Neural cell (in vitro differentiated cells): Measurements from ENCODE around the gene RPL38. TPM values are rescaled to one million over a fixed set of nuclear protein-coding genes. Genes with fewer than 3 reads are reported as not detected.

ENCODE experiments used
- H2AFZ ChIP-seq: fragments of 200-600, 300-800 bp; sonication (generic), shearing (Covaris generic); 2 replicates; pipeline ENCODE4 v1.6.0; 2014; ENCODE audit warnings: low read depth, mild to moderate bottlenecking, antibody characterized with exemption, low read length, moderate library complexity
- H3F3A ChIP-seq: fragments of 200-600 bp; shearing (Covaris generic); 2 replicates; pipeline ENCODE4 v1.6.1; 2016; ENCODE audit warnings: mild to moderate bottlenecking, moderate library complexity, mixed read lengths, antibody characterized with exemption, low read length; ENCODE audit not compliant: insufficient read depth, poor library complexity, severe bottlenecking
- H3K27ac ChIP-seq: fragments of 200-600, 300-800 bp; sonication (generic), shearing (Covaris generic); 2 replicates; pipeline ENCODE4 v1.5.1; 2014; ENCODE audit warnings: mild to moderate bottlenecking, low read length, moderate library complexity
- H3K27me3 ChIP-seq: fragments of 300-800, 200-600 bp; sonication (generic), shearing (Covaris generic); 2 replicates; pipeline ENCODE4 v1.6.0; 2014; ENCODE audit warnings: mild to moderate bottlenecking, low read depth, low read length, moderate library complexity; ENCODE audit not compliant: insufficient read depth
- H3K36me3 ChIP-seq: fragments of 300-800, 200-600 bp; sonication (generic), shearing (Covaris generic); 2 replicates; pipeline ENCODE4 v1.5.1; 2014; ENCODE audit warnings: mild to moderate bottlenecking, antibody characterized with exemption, low read length, moderate library complexity; ENCODE audit not compliant: insufficient read depth
- H3K4me2 ChIP-seq: fragments of 300-800, 200-600 bp; sonication (generic), shearing (Covaris generic); 2 replicates; pipeline ENCODE4 v1.6.0; 2014; ENCODE audit warnings: mild to moderate bottlenecking, low read length
- H3K4me3 ChIP-seq: fragments of 300-800, 200-600 bp; sonication (generic), shearing (Covaris generic); 2 replicates; pipeline ENCODE4 v1.5.1; 2014; ENCODE audit warnings: mild to moderate bottlenecking, low read length, moderate library complexity
- H3K79me2 ChIP-seq: fragments of 200-600 bp; shearing (Covaris generic); replicated peaks from 2 replicates; pipeline ENCODE4 v1.6.0; 2014; ENCODE audit warnings: mild to moderate bottlenecking, low read length, moderate library complexity; ENCODE audit not compliant: insufficient read depth
- H3K9ac ChIP-seq: fragments of 300-800, 200-600 bp; sonication (generic), shearing (Covaris generic); 2 replicates; pipeline ENCODE4 v1.6.1; 2016; ENCODE audit warnings: mild to moderate bottlenecking, low read length, mixed read lengths
- H3K9me2 ChIP-seq: fragments of 200-600 bp; shearing (Covaris generic); 2 replicates; pipeline ENCODE4 v1.6.1; 2016; ENCODE audit warnings: mild to moderate bottlenecking, low read length, mixed read lengths; ENCODE audit not compliant: insufficient read depth
- H3K9me3 ChIP-seq: fragments of 200-600, 300-800 bp; sonication (generic), shearing (Covaris generic); 2 replicates; pipeline ENCODE4 v1.6.1; 2016; ENCODE audit warnings: mild to moderate bottlenecking, mixed run types, low read length, moderate library complexity, mixed read lengths
- H4K20me1 ChIP-seq: fragments of 200-600 bp; shearing (Covaris generic); 2 replicates; pipeline ENCODE4 v1.6.1; 2016; ENCODE audit warnings: mild to moderate bottlenecking, mixed run types; ENCODE audit not compliant: insufficient read depth
- EP300 ChIP-seq: fragments of 450-650 bp; conservative IDR thresholded peaks from 2 replicates; pipeline ENCODE4 v1.6.1; 2014; ENCODE audit warnings: antibody characterized with exemption, mild to moderate bottlenecking, moderate library complexity; ENCODE audit not compliant: poor library complexity, severe bottlenecking
- EZH2 ChIP-seq: fragments of 200-600, 300-800 bp; shearing (Covaris generic), sonication (generic); IDR thresholded peaks from 2 replicates; pipeline ENCODE4 v1.6.1; 2014; ENCODE audit warnings: antibody characterized with exemption, low read length, borderline replicate concordance, mild to moderate bottlenecking; ENCODE audit not compliant: insufficient read depth, poor library complexity, severe bottlenecking
- MXI1 ChIP-seq: fragments of 450-650 bp; conservative IDR thresholded peaks from 2 replicates; pipeline ENCODE4 v1.6.1; 2014; ENCODE audit warnings: antibody characterized with exemption, mild to moderate bottlenecking; ENCODE audit not compliant: poor library complexity, severe bottlenecking
- POLR2AphosphoS5 ChIP-seq: IDR thresholded peaks from 2 replicates; pipeline ENCODE4 v1.6.1; 2012
- RAD21 ChIP-seq: fragments of 450-650 bp; conservative IDR thresholded peaks from 2 replicates; pipeline ENCODE4 v1.6.1; 2014; ENCODE audit warnings: antibody characterized with exemption, mild to moderate bottlenecking, moderate library complexity
- SMC3 ChIP-seq: fragments of 450-650 bp; conservative IDR thresholded peaks from 2 replicates; pipeline ENCODE4 v1.6.1; 2014; ENCODE audit warnings: antibody characterized with exemption, mild to moderate bottlenecking, moderate library complexity; ENCODE audit not compliant: poor library complexity
- TAF1 ChIP-seq: IDR thresholded peaks from 2 replicates; pipeline ENCODE4 v1.6.1; 2012; ENCODE audit warnings: low read depth
- polyA plus RNA-seq: library from polyadenylated mRNA; depleted of rRNA; stranded (reverse); fragments of >200 nt; gene quantifications from 2 replicates; pipeline ENCODE4 v1.2.3, GENCODE V29; 2014
- TF ChIP-seq, protein P1 (sequence below): fragments of 450-650 bp; IDR thresholded peaks from 2 replicates; pipeline ENCODE4 v1.5.1; 2014; ENCODE audit warnings: antibody characterized with exemption, mild to moderate bottlenecking, moderate library complexity; ENCODE audit not compliant: poor library complexity, severe bottlenecking
- TF ChIP-seq, protein P2 (sequence below): IDR thresholded peaks from 2 replicates; pipeline ENCODE4 v1.6.1; 2012; ENCODE audit warnings: borderline replicate concordance

The RPL38 gene
- polyA plus RNA-seq, 1 donor from 2014 or later = 378 TPM

DNA sequence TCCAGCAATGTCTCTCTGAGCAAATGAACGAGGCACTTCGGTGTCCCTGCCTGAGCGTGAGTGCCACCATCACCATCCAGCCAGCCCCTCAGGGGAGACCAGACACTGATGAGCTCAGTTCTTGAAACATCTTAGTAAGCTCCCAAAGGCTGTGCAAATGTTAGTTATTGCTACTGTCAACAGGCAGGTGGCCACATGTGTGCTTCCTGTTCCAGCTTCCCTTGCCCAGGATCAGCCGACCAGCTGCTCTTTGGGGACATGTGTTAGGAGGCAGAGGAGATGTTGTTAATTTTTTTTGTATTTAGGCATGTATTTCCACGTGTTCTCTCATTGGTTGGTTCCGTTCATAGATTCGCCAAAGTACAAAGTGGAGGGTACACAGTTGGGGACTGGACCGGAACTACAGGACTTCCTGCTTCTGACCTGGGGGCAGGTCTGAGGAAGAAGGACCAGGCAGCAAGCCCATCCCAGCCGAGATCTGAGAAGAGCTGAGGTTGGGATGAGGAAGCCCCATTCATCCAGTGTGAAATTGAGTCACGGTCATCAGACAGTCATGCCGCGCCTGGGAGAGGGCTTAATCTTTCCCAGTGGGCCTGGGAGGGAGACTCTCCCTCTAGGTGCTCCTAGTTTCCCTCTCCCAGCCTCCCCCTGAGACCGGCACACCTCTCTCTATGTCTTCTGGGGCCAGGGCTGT is 13.7 kb downstream of the RPL38 start:
- Histone ChIP-seq H2AFZ (no peak overlapping the region), H3K4me2 (no peak overlapping the region), H3K79me2 (no peaks in the 10 kb centered on the region), H3K36me3 (no peaks in the 10 kb centered on the region), H3K9ac (no peak overlapping the region), H3K27ac (no peak overlapping the region), H3K9me3 (no peaks in the 10 kb centered on the region), H3F3A (no peaks in the 10 kb centered on the region), H3K27me3 (peaks cover 32% of the 10 kb centered on the region), H4K20me1 (no peaks in the 10 kb centered on the region), H3K4me3 (no peak overlapping the region), H3K9me2 (no peaks in the 10 kb centered on the region)
- TF ChIP-seq EP300 = no peak
- no peak for TF ChIP-seq TAF1
- no peak for TF ChIP-seq RAD21
- TF ChIP-seq, protein P1, sequence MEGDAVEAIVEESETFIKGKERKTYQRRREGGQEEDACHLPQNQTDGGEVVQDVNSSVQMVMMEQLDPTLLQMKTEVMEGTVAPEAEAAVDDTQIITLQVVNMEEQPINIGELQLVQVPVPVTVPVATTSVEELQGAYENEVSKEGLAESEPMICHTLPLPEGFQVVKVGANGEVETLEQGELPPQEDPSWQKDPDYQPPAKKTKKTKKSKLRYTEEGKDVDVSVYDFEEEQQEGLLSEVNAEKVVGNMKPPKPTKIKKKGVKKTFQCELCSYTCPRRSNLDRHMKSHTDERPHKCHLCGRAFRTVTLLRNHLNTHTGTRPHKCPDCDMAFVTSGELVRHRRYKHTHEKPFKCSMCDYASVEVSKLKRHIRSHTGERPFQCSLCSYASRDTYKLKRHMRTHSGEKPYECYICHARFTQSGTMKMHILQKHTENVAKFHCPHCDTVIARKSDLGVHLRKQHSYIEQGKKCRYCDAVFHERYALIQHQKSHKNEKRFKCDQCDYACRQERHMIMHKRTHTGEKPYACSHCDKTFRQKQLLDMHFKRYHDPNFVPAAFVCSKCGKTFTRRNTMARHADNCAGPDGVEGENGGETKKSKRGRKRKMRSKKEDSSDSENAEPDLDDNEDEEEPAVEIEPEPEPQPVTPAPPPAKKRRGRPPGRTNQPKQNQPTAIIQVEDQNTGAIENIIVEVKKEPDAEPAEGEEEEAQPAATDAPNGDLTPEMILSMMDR = no peak
- TF ChIP-seq, protein P2, sequence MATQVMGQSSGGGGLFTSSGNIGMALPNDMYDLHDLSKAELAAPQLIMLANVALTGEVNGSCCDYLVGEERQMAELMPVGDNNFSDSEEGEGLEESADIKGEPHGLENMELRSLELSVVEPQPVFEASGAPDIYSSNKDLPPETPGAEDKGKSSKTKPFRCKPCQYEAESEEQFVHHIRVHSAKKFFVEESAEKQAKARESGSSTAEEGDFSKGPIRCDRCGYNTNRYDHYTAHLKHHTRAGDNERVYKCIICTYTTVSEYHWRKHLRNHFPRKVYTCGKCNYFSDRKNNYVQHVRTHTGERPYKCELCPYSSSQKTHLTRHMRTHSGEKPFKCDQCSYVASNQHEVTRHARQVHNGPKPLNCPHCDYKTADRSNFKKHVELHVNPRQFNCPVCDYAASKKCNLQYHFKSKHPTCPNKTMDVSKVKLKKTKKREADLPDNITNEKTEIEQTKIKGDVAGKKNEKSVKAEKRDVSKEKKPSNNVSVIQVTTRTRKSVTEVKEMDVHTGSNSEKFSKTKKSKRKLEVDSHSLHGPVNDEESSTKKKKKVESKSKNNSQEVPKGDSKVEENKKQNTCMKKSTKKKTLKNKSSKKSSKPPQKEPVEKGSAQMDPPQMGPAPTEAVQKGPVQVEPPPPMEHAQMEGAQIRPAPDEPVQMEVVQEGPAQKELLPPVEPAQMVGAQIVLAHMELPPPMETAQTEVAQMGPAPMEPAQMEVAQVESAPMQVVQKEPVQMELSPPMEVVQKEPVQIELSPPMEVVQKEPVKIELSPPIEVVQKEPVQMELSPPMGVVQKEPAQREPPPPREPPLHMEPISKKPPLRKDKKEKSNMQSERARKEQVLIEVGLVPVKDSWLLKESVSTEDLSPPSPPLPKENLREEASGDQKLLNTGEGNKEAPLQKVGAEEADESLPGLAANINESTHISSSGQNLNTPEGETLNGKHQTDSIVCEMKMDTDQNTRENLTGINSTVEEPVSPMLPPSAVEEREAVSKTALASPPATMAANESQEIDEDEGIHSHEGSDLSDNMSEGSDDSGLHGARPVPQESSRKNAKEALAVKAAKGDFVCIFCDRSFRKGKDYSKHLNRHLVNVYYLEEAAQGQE = no peak
- TF ChIP-seq EZH2 = no peak
- no peak for TF ChIP-seq SMC3
- no peak for TF ChIP-seq MXI1
- TF ChIP-seq POLR2AphosphoS5 = no peak

DNA sequence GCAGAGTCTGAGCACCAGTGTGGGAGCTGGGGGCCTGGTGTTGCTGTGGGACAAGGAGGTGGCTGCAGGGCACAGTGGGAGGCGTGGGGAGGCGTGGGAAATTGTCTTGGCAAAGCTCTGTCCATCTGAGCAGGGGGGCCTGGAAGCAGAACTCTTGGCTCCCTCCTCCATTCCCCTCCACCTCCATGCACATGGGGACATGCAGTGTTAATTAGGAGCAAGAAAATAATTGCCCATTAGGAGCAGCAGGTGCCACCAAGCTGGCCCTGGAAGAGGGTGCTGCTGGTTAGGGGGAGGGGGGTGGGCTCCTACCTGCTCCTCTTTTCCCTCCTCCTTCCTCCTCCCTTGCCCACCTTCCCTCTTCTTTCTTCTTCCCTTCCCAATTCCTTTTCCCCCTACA is 14.4 kb downstream of the RPL38 start:
- Histone ChIP-seq H3K4me2 (no peak overlapping the region), H3F3A (no peaks in the 10 kb centered on the region), H3K79me2 (no peaks in the 10 kb centered on the region), H3K9ac (no peak overlapping the region), H3K9me2 (no peaks in the 10 kb centered on the region), H3K4me3 (no peak overlapping the region), H3K27me3 (peaks cover 25% of the 10 kb centered on the region), H3K36me3 (no peaks in the 10 kb centered on the region), H2AFZ (no peak overlapping the region), H3K27ac (no peak overlapping the region), H4K20me1 (no peaks in the 10 kb centered on the region), H3K9me3 (no peaks in the 10 kb centered on the region)
- TF ChIP-seq EP300 (no peak), MXI1 (no peak), SMC3 (no peak), TAF1 (no peak), POLR2AphosphoS5 (no peak), RAD21 (no peak), EZH2 (no peak)
- TF ChIP-seq, protein P2 = no peak
- TF ChIP-seq, protein P1 = no peak
